ENCODE data around the gene CASZ1.

The CASZ1 gene

GRCh38 chr1:10629091-10629815 is 167.2 kb downstream of the CASZ1 start:
- no peak for DNase-seq (ENCODE audit: low read depth in 3 of 3, low spot score in 1 of 3)

- no peak for DNase-seq (ENCODE audit: low read depth in 3 of 3, low spot score in 1 of 3)
These were observed 167.8 kb downstream of the CASZ1 start for GRCh38 chr1:10628685-10629084.

GRCh38 chr1:10626791-10627410 is 169.5 kb downstream of the CASZ1 start:
- no peak for DNase-seq (ENCODE audit: low read depth in 3 of 3, low spot score in 1 of 3)

GRCh38 chr1:10626131-10626731 is 170.2 kb downstream of the CASZ1 start:
- no peak for DNase-seq (ENCODE audit: low read depth in 3 of 3, low spot score in 1 of 3)

GRCh38 chr1:10625554-10625953 is 170.9 kb downstream of the CASZ1 start:
- DNase-seq (ENCODE audit: low read depth in 3 of 3, low spot score in 1 of 3): no peak

GRCh38 chr1:10625076-10625475 is 171.4 kb downstream of the CASZ1 start:
- DNase-seq (ENCODE audit: low read depth in 3 of 3, low spot score in 1 of 3): no peak

- no peak for DNase-seq (ENCODE audit: low read depth in 3 of 3, low spot score in 1 of 3)
These were observed 172.0 kb downstream of the CASZ1 start for GRCh38 chr1:10624256-10625050.

GRCh38 chr1:10623686-10624145 is 172.7 kb downstream of the CASZ1 start:
- DNase-seq (ENCODE audit: low read depth in 3 of 3, low spot score in 1 of 3): no peak

- DNase-seq (ENCODE audit: low read depth in 3 of 3, low spot score in 1 of 3): no peak
These were observed 173.3 kb downstream of the CASZ1 start for GRCh38 chr1:10622910-10623685.

- DNase-seq (ENCODE audit: low read depth in 3 of 3, low spot score in 1 of 3): no peak
These were observed 174.5 kb downstream of the CASZ1 start for GRCh38 chr1:10621906-10622305.

- DNase-seq (ENCODE audit: low read depth in 3 of 3, low spot score in 1 of 3): no peak
These were observed 175.7 kb downstream of the CASZ1 start for GRCh38 chr1:10620776-10621175.

- DNase-seq (ENCODE audit: low read depth in 3 of 3, low spot score in 1 of 3): no peak
These were observed 178.2 kb downstream of the CASZ1 start for GRCh38 chr1:10617931-10618885.

- no peak for DNase-seq (ENCODE audit: low read depth in 3 of 3, low spot score in 1 of 3)
These were observed 179.1 kb downstream of the CASZ1 start for GRCh38 chr1:10617318-10617717.

GRCh38 chr1:10616696-10617095 is 179.8 kb downstream of the CASZ1 start:
- DNase-seq (ENCODE audit: low read depth in 3 of 3, low spot score in 1 of 3): no peak

GRCh38 chr1:10615932-10616671 is 180.3 kb downstream of the CASZ1 start:
- DNase-seq (ENCODE audit: low read depth in 3 of 3, low spot score in 1 of 3): no peak

- DNase-seq (ENCODE audit: low read depth in 3 of 3, low spot score in 1 of 3): no peak
These were observed 181.1 kb downstream of the CASZ1 start for GRCh38 chr1:10615332-10615731.

- DNase-seq (ENCODE audit: low read depth in 3 of 3, low spot score in 1 of 3): no peak
These were observed 181.8 kb downstream of the CASZ1 start for GRCh38 chr1:10614377-10615225.

GRCh38 chr1:10613861-10614260 is 182.6 kb downstream of the CASZ1 start:
- DNase-seq (ENCODE audit: low read depth in 3 of 3, low spot score in 1 of 3): no peak

All from stimulated activated CD4-positive, alpha-beta T cell treated with anti-CD3 and anti-CD28 coated beads, TNF-alpha, amount 100 ng/mL, for 1 hour (primary cell).